ENCODE data around the gene C9orf152. TPM values are rescaled to one million over a fixed set of nuclear protein-coding genes. Genes with fewer than 3 reads are reported as not detected.
A peak's percentile ranks its signal among the peaks of the same experiment; 100 is the strongest.

Gene C9orf152
- polyA plus RNA-seq, 1 experiment: not detected

DNA sequence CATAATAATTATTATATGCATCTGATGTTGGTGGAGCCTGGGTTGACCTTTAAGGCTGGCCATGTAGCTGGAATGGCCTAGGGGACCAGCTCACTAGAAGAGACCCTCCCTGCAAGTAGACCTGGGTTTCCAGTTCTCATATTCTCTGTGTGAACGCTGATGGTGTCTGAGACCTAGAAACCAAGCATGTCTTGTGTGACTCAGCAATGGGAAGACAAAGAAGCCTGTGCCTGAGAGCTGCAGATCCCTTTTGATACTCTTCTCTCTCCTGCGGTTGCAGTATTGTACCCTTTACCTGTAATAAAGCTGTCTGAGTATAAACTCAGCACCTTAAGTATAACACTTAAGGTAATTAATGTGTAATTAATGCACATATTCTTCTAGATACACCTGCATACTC, 22.2 kb downstream of the C9orf152 start:
- ChIA-PET POLR2A (interaction anchor here (0.6 kb wide), 1 partner anchor 8 kb away, joined by 3 read pairs; no protein-coding TSS in a partner anchor), CTCF (interaction anchor here (9.2 kb wide), 1 partner anchor 31 kb away, joined by 116 read pairs; no protein-coding TSS in a partner anchor)
- no peaks in the 10 kb centered on the region for H3K27me3 ChIP-seq (ENCODE audit: control insufficient read depth, insufficient read depth, low read length)
- TF ChIP-seq, protein P1, sequence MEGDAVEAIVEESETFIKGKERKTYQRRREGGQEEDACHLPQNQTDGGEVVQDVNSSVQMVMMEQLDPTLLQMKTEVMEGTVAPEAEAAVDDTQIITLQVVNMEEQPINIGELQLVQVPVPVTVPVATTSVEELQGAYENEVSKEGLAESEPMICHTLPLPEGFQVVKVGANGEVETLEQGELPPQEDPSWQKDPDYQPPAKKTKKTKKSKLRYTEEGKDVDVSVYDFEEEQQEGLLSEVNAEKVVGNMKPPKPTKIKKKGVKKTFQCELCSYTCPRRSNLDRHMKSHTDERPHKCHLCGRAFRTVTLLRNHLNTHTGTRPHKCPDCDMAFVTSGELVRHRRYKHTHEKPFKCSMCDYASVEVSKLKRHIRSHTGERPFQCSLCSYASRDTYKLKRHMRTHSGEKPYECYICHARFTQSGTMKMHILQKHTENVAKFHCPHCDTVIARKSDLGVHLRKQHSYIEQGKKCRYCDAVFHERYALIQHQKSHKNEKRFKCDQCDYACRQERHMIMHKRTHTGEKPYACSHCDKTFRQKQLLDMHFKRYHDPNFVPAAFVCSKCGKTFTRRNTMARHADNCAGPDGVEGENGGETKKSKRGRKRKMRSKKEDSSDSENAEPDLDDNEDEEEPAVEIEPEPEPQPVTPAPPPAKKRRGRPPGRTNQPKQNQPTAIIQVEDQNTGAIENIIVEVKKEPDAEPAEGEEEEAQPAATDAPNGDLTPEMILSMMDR (IDR thresholded peaks at IDR 0.05; ENCODE audit: low read depth, low read length): no peak
- no peaks in the 10 kb centered on the region for H3K9me3 ChIP-seq (ENCODE audit: control insufficient read depth, insufficient read depth, low read length)
- H3K27ac ChIP-seq (ENCODE audit: low read depth, low read length): no peak overlapping the region
- no peak overlapping the region for H3K4me3 ChIP-seq (ENCODE audit: low read depth, low read length)
- DNase-seq (ENCODE audit: low read depth, low spot score): no peak

DNA sequence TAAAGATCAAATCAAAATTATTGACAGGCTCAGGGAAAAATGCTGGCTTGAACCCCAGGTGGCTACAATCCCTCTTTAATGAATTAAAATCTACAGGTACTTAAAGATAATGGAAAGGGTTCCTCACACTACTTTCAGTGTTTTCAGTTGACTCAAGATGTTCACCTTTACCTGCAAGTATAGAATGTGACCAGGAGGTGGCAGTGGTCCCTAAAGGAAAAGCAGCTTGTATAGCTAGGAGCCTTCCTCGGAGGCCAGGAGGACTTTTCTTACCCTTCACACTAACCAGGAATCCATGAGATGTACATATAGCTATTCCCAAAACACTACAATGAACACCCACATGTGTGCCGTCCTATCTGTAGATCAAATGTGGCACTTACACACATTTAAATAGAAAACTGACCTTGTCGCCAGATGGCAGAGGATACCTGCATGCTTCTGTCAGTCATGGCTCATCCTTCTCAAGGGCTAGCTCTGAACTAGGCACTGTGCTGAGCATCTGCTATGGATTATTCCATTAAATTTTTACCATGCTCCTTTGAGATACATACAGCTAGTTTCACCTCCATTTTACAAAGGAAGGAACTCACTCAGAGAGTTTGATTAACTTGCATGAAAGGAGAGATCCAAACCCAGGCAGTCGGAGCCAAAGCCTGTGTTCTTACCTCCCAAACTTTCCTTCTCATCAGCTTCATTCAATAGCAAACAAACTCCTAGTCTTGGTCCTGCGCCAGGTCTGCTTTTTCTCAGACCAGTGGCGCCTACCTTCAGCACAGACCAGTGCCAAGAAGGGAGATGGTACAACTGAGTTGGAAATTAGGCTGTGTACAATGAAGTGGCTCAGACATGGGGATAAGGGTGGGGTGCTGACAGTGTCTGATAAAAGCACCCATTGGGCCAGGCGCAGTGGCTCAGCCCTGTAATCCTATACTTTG, 24.5 kb downstream of the C9orf152 start:
- no peak overlapping the region for H3K4me3 ChIP-seq (ENCODE audit: low read depth, low read length)
- no peaks in the 10 kb centered on the region for H3K27me3 ChIP-seq (ENCODE audit: control insufficient read depth, insufficient read depth, low read length)
- TF ChIP-seq, protein P1 (IDR thresholded peaks at IDR 0.05; ENCODE audit: low read depth, low read length): peak; percentile 78
- H3K27ac ChIP-seq (ENCODE audit: low read depth, low read length): no peak overlapping the region
- H3K9me3 ChIP-seq (ENCODE audit: control insufficient read depth, insufficient read depth, low read length): no peaks in the 10 kb centered on the region
- DNase-seq (ENCODE audit: low read depth, low spot score): peak; percentile 44
- CTCF ChIA-PET: interaction anchor here (0.6 to 9.2 kb wide), 16 partner anchors 10 to 1969 kb away, joined by 3 to 116 read pairs (median 4); partner anchors contain the start of genes TXN and TXNDC8
- POLR2A ChIA-PET: interaction anchor here (0.7 kb wide), 1 partner anchor 58 kb away, joined by 3 read pairs; no protein-coding TSS in a partner anchor

DNA sequence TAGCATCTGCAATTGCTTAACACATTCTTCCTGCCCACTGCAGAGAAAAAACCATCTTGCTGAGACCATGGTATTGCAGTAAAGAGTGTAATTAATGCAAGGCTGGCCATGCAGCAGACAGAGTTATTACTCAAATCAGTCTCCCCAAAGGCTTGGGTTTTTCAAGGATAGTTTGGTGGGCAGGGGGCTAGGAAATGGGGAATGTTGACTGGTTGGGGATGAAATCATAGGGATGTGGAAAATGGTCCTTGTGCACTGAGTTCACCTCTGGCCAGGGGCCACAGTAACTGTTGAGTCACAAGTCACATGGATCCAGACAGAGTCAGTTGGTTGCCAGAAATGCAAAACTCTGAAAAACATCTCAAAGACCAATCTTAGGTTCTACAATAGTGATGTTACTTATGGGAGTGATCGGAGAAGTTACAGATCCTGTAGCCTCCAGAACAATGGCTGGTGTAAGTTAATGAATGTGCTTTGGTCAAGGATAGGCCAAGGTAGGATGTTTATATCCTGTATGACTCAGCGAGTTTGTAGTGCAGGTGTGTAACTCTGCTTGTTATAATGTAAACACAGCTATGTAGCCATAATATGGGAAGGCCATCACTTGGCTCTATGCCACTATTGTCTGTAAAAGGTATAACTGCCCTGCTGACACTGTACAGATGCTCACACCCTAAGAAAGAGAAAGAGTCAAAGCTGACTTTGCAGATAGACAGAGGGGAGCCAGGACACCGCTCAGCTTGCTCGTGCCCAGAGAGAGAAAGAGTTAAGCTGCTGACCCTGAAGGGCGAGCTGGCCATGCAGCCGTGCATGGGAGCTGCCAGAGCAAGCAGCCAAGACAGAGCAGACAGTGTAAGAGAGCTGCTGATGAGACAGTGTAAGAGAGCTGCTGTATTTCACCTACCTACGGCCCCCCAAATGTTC, 27.2 kb downstream of the C9orf152 start:
- ChIA-PET POLR2A (interaction anchor here (0.7 kb wide), 1 partner anchor 16 kb away, joined by 3 read pairs; no protein-coding TSS in a partner anchor), CTCF (interaction anchor here (1.1 to 9.2 kb wide), 3 partner anchors 28 to 278 kb away, joined by 3 to 116 read pairs (median 9); no protein-coding TSS in a partner anchor)
- DNase-seq (ENCODE audit: low read depth, low spot score): no peak
- no peak overlapping the region for H3K4me3 ChIP-seq (ENCODE audit: low read depth, low read length)
- TF ChIP-seq, protein P1 (IDR thresholded peaks at IDR 0.05; ENCODE audit: low read depth, low read length): no peak
- H3K27me3 ChIP-seq (ENCODE audit: control insufficient read depth, insufficient read depth, low read length): no peaks in the 10 kb centered on the region
- H3K9me3 ChIP-seq (ENCODE audit: control insufficient read depth, insufficient read depth, low read length): no peaks in the 10 kb centered on the region
- H3K27ac ChIP-seq (ENCODE audit: low read depth, low read length): peak overlapping the region; percentile 22

DNA sequence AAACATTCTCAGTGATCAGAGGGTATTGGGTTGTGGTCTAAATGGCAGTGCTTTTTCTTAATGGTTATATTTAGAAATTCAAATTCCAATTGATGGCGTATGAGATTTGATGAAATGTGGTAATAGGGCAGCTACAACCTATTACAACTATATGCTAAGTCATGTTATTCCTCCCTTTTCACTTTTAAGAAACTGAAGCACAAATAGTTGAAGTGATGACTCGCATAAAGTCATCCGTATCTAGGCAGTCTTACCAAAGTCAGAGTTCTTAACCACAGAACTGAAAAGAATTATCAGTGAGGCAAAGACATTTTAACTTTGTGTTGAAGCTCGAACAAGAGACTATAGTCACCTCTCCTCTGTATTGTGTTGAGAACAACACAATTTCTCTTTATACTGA, 28.2 kb downstream of the C9orf152 start:
- POLR2A ChIA-PET: no interaction called here
- Histone ChIP-seq H3K9me3 (ENCODE audit: control insufficient read depth, insufficient read depth, low read length) (no peaks in the 10 kb centered on the region), H3K4me3 (ENCODE audit: low read depth, low read length) (no peak overlapping the region), H3K27me3 (ENCODE audit: control insufficient read depth, insufficient read depth, low read length) (no peaks in the 10 kb centered on the region), H3K27ac (ENCODE audit: low read depth, low read length) (no peak overlapping the region)
- TF ChIP-seq, protein P1 (IDR thresholded peaks at IDR 0.05; ENCODE audit: low read depth, low read length): no peak
- peak; percentile 38 for DNase-seq (ENCODE audit: low read depth, low spot score)
- CTCF ChIA-PET: interaction anchor here (0.8 to 1.1 kb wide), 2 partner anchors 8 to 27 kb away, joined by 3 read pairs; no protein-coding TSS in a partner anchor
